SU-DHL-6 (cell line): ENCODE measurements around the gene RAET1L.

Source experiments
- H2AFZ ChIP-seq: fragments of 200-600 bp; sonication (generic); 2 replicates; pipeline ENCODE4 v1.6.1; 2014; ENCODE audit warnings: low read depth, mild to moderate bottlenecking, moderate library complexity, mixed read lengths, antibody characterized with exemption, low read length; ENCODE audit not compliant: severe bottlenecking
- H3F3A ChIP-seq: fragments of 200-600 bp; shearing (Covaris generic); 2 replicates; pipeline ENCODE4 v1.6.0; 2016; ENCODE audit warnings: antibody characterized with exemption, mild to moderate bottlenecking; ENCODE audit not compliant: insufficient read depth
- H3K27ac ChIP-seq: fragments of 200-600 bp; sonication (generic); 2 replicates; pipeline ENCODE4 v1.5.1; 2016; ENCODE audit warnings: low read depth, mild to moderate bottlenecking, low read length, moderate library complexity, mixed read lengths
- H3K27me3 ChIP-seq: fragments of 200-600 bp; sonication (generic), shearing (Covaris generic); 2 replicates; pipeline ENCODE4 v1.6.0; 2014; ENCODE audit warnings: mild to moderate bottlenecking, low read length
- H3K36me3 ChIP-seq: fragments of 200-600 bp; sonication (generic); 2 replicates; pipeline ENCODE4 v1.6.1; 2014; ENCODE audit warnings: mild to moderate bottlenecking, low read length, mixed read lengths
- H3K4me2 ChIP-seq: fragments of 300-600, 200-600 bp; shearing (Covaris generic), sonication (generic); 2 replicates; pipeline ENCODE4 v1.6.0; 2014; ENCODE audit warnings: low read length, low read depth, mild to moderate bottlenecking; ENCODE audit not compliant: poor library complexity, severe bottlenecking
- H3K4me3 ChIP-seq: fragments of 200-600 bp; sonication (generic); 2 replicates; pipeline ENCODE4 v1.5.1; 2014; ENCODE audit warnings: antibody characterized with exemption, low read length, mild to moderate bottlenecking, mixed read lengths; ENCODE audit not compliant: insufficient read depth, poor library complexity, severe bottlenecking
- H3K79me2 ChIP-seq: fragments of 200-600 bp; sonication (generic); 2 replicates; pipeline ENCODE4 v1.6.1; 2014; ENCODE audit warnings: mild to moderate bottlenecking, low read length, moderate library complexity; ENCODE audit not compliant: insufficient read depth
- H3K9ac ChIP-seq: fragments of 200-600 bp; sonication (generic); 2 replicates; pipeline ENCODE4 v1.7.0; 2014; ENCODE audit warnings: mild to moderate bottlenecking, low read length
- H3K9me2 ChIP-seq: fragments of 200-600 bp; sonication (generic); replicated peaks from 2 replicates; pipeline ENCODE4 v1.6.1; 2014; ENCODE audit warnings: low read length; ENCODE audit not compliant: insufficient read depth
- H3K9me3 ChIP-seq: fragments of 200-600 bp; sonication (generic); 2 replicates; pipeline ENCODE4 v1.6.1; 2014; ENCODE audit warnings: low read length, mixed read lengths; ENCODE audit not compliant: insufficient read depth
- H4K20me1 ChIP-seq: fragments of 200-600 bp; sonication (generic); 2 replicates; pipeline ENCODE4 v1.6.1; 2014; ENCODE audit warnings: low read depth, mild to moderate bottlenecking, antibody characterized with exemption, low read length, moderate library complexity, mixed read lengths
- CTCF ChIP-seq: fragments of 200-600 bp; sonication (generic); IDR thresholded peaks from one replicate; pipeline ENCODE4 v1.5.1; 2017; ENCODE audit warnings: antibody characterized with exemption, mild to moderate bottlenecking, low read length, moderate library complexity; ENCODE audit not compliant: insufficient read depth, poor library complexity, severe bottlenecking
- EZH2phosphoT487 ChIP-seq: fragments of 200-600 bp; sonication (generic), shearing (Covaris generic); conservative IDR thresholded peaks from 2 replicates; pipeline ENCODE4 v1.6.1; 2018; ENCODE audit warnings: mild to moderate bottlenecking, antibody characterized with exemption, low read length, moderate library complexity, mixed read lengths

Gene RAET1L

GRCh38 chr6:150037526-150038201 lies 12.3 kb upstream of the RAET1L start:
- H3K4me2 ChIP-seq, result no peak overlapping the region
- no peak overlapping the region for H3K9ac ChIP-seq
- H4K20me1 ChIP-seq, result no peaks in the 10 kb centered on the region
- H2AFZ ChIP-seq, result no peak overlapping the region
- H3K4me3 ChIP-seq, result no peak overlapping the region
- H3K9me2 ChIP-seq, result no peaks in the 10 kb centered on the region
- no peaks in the 10 kb centered on the region for H3K27me3 ChIP-seq
- TF ChIP-seq EZH2phosphoT487 (no peak), CTCF (no peak)
- H3K36me3 ChIP-seq, result no peaks in the 10 kb centered on the region
- H3K9me3 ChIP-seq, result no peaks in the 10 kb centered on the region
- no peaks in the 10 kb centered on the region for H3F3A ChIP-seq
- no peaks in the 10 kb centered on the region for H3K79me2 ChIP-seq
- H3K27ac ChIP-seq, result no peak overlapping the region

- H4K20me1 ChIP-seq, result no peaks in the 10 kb centered on the region
- TF ChIP-seq EZH2phosphoT487 (no peak), CTCF (no peak)
- no peaks in the 10 kb centered on the region for H3K9me3 ChIP-seq
- no peak overlapping the region for H3K4me2 ChIP-seq
- no peak overlapping the region for H3K9ac ChIP-seq
- H3K9me2 ChIP-seq, result no peaks in the 10 kb centered on the region
- no peaks in the 10 kb centered on the region for H3K79me2 ChIP-seq
- H2AFZ ChIP-seq, result no peak overlapping the region
- no peaks in the 10 kb centered on the region for H3F3A ChIP-seq
- no peaks in the 10 kb centered on the region for H3K36me3 ChIP-seq
- no peak overlapping the region for H3K4me3 ChIP-seq
- H3K27me3 ChIP-seq, result no peaks in the 10 kb centered on the region
- H3K27ac ChIP-seq, result no peak overlapping the region
Measured at GRCh38 chr6:150036081-150036480, 10.7 kb upstream of the RAET1L start.

DNA sequence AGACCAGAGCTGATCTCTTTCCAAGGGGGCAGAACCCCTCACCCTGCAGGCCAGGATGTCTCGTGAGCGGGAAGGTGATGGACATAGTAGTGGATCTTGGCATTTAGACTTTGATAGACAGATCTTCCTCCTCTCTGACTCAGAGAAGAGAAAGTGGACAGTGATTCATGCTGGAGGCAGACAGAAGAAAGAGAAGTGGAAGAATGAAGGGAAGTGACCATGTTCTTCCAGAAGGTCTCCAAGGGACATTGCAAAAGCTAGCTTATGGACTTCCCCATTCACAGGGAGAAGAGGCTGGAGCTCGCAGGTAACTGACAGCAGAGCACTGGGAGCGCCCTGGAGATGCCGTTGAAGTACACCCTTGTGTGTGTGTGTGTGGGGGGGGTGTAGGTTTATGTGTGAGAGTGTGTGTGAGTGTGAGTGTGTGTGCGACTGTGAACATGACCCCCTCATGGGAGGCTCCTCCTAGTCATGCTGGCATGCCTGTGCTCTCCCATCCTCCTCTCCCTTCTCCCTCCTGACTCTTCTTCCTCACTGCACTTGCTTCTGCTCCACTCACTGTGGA lies 8.0 kb upstream of the RAET1L start:
- Histone ChIP-seq H3K9me2 (no peaks in the 10 kb centered on the region), H3F3A (no peaks in the 10 kb centered on the region), H3K4me3 (no peak overlapping the region), H4K20me1 (no peaks in the 10 kb centered on the region), H3K4me2 (no peak overlapping the region), H3K27me3 (no peaks in the 10 kb centered on the region), H3K9me3 (no peaks in the 10 kb centered on the region), H3K27ac (no peak overlapping the region), H3K79me2 (no peaks in the 10 kb centered on the region), H2AFZ (no peak overlapping the region), H3K36me3 (no peaks in the 10 kb centered on the region), H3K9ac (no peak overlapping the region)
- TF ChIP-seq EZH2phosphoT487 (no peak), CTCF (no peak)
